ENCODE measurements around the gene PLEKHA3. TPM values are rescaled to one million over a fixed set of nuclear protein-coding genes. Genes with fewer than 3 reads are reported as not detected.

Gene PLEKHA3
- total RNA-seq, 1 experiment from 2014 or later = 30.5 TPM

DNA sequence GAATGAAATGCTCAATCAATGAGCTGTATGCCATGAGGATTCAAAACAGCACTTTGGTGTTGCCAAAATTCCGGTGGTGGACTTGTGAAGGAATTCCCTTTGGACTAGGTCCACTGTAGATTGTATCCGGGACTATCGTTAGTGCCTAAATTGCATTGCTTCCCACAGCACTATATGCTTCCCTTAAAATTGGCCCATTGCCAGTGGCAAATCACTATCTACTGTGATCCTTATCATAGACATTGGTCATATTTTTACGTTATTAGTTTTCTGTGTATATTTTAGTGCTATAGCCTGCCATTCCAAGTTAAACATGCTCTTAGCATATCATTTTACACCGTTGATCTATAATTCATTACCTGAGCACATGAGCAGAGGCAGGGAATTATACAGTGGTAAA lies 27.4 kb upstream of the PLEKHA3 start:
- POLR2A ChIA-PET = no interaction called here
- CTCF ChIA-PET = no interaction called here
- no peaks in the 10 kb centered on the region for H3K9me3 ChIP-seq (ENCODE audit: control insufficient read depth, insufficient read depth, low read depth, low read length)
- TF ChIP-seq, protein P1, sequence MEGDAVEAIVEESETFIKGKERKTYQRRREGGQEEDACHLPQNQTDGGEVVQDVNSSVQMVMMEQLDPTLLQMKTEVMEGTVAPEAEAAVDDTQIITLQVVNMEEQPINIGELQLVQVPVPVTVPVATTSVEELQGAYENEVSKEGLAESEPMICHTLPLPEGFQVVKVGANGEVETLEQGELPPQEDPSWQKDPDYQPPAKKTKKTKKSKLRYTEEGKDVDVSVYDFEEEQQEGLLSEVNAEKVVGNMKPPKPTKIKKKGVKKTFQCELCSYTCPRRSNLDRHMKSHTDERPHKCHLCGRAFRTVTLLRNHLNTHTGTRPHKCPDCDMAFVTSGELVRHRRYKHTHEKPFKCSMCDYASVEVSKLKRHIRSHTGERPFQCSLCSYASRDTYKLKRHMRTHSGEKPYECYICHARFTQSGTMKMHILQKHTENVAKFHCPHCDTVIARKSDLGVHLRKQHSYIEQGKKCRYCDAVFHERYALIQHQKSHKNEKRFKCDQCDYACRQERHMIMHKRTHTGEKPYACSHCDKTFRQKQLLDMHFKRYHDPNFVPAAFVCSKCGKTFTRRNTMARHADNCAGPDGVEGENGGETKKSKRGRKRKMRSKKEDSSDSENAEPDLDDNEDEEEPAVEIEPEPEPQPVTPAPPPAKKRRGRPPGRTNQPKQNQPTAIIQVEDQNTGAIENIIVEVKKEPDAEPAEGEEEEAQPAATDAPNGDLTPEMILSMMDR (IDR thresholded peaks at IDR 0.05) = no peak
- TF ChIP-seq SIN3A (IDR thresholded peaks at IDR 0.05; ENCODE audit: borderline replicate concordance, insufficient read depth, low read depth, low read length) (no peak), POLR2AphosphoS5 (IDR thresholded peaks at IDR 0.05; ENCODE audit: low read depth, low read length) (no peak), TCF7L2 (IDR thresholded peaks at IDR 0.05; ENCODE audit: low read depth, low read length) (no peak)
- TF ChIP-seq, protein P2, sequence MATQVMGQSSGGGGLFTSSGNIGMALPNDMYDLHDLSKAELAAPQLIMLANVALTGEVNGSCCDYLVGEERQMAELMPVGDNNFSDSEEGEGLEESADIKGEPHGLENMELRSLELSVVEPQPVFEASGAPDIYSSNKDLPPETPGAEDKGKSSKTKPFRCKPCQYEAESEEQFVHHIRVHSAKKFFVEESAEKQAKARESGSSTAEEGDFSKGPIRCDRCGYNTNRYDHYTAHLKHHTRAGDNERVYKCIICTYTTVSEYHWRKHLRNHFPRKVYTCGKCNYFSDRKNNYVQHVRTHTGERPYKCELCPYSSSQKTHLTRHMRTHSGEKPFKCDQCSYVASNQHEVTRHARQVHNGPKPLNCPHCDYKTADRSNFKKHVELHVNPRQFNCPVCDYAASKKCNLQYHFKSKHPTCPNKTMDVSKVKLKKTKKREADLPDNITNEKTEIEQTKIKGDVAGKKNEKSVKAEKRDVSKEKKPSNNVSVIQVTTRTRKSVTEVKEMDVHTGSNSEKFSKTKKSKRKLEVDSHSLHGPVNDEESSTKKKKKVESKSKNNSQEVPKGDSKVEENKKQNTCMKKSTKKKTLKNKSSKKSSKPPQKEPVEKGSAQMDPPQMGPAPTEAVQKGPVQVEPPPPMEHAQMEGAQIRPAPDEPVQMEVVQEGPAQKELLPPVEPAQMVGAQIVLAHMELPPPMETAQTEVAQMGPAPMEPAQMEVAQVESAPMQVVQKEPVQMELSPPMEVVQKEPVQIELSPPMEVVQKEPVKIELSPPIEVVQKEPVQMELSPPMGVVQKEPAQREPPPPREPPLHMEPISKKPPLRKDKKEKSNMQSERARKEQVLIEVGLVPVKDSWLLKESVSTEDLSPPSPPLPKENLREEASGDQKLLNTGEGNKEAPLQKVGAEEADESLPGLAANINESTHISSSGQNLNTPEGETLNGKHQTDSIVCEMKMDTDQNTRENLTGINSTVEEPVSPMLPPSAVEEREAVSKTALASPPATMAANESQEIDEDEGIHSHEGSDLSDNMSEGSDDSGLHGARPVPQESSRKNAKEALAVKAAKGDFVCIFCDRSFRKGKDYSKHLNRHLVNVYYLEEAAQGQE (IDR thresholded peaks at IDR 0.05; ENCODE audit: insufficient read depth in 1 of 2, low read depth in 2 of 2, low read length in 1 of 2) = no peak
- no peaks in the 10 kb centered on the region for H3K27me3 ChIP-seq (ENCODE audit: control insufficient read depth, insufficient read depth, low read length)
- in situ Hi-C loops (cut with HindIII; ENCODE audit: low pct_unique_long_range_greater_than_20kb, low sequenced_read_pairs) (no loop called here), intact Hi-C loops (cut with micrococcal nuclease; ENCODE audit: unreplicated experiment) (no loop called here)
- no peak for ATAC-seq
- H3K36me3 ChIP-seq (ENCODE audit: control insufficient read depth, insufficient read depth, low read length) = peaks cover 7% of the 10 kb centered on the region
- peaks cover 9% of the 10 kb centered on the region; the same call in 1 of the 2 replicates for H3K4me1 ChIP-seq (ENCODE audit: control insufficient read depth, insufficient read depth, low read length)
- no peak for DNase-seq (ENCODE audit: low read depth, low spot score)
- no peak overlapping the region for H3K4me3 ChIP-seq (ENCODE audit: low read depth in 2 of 2, low read length in 2 of 2)
- BruUV-seq (replicated peaks) = no TSS peak
- no peak overlapping the region for H3K27ac ChIP-seq (ENCODE audit: low read length)

DNA sequence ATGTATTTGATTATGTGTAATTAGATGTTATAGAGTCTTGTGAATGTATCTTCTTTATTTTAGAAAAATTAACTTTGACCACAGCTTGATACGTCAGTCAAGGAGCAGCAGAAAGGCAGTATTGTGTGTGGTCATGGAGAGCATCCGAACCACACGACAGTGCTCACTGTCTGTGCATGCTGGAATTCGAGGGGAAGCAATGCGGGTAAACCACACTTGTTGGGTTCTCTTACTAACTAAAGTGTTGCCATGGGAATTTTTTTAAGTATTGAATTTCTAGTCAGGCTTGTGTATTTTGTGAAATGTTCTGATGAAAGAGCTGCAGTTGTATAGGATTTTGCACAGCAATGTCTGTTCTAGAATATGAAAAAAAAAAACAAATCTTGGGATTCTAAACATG lies 24.3 kb upstream of the PLEKHA3 start:
- in situ Hi-C loops (cut with HindIII; ENCODE audit: low pct_unique_long_range_greater_than_20kb, low sequenced_read_pairs) = no loop called here
- H3K4me1 ChIP-seq (ENCODE audit: control insufficient read depth, insufficient read depth, low read length) = no peaks in the 10 kb centered on the region; the same call in 1 of the 2 replicates
- H3K27me3 ChIP-seq (ENCODE audit: control insufficient read depth, insufficient read depth, low read length) = no peaks in the 10 kb centered on the region
- no peak overlapping the region for H3K27ac ChIP-seq (ENCODE audit: low read length)
- POLR2A ChIA-PET = no interaction called here
- intact Hi-C loops (cut with micrococcal nuclease; ENCODE audit: unreplicated experiment) = no loop called here
- CTCF ChIA-PET = no interaction called here
- no peak overlapping the region for H3K4me3 ChIP-seq (ENCODE audit: low read depth in 2 of 2, low read length in 2 of 2)
- TF ChIP-seq POLR2AphosphoS5 (IDR thresholded peaks at IDR 0.05; ENCODE audit: low read depth, low read length) (no peak), SIN3A (IDR thresholded peaks at IDR 0.05; ENCODE audit: borderline replicate concordance, insufficient read depth, low read depth, low read length) (no peak), TCF7L2 (IDR thresholded peaks at IDR 0.05; ENCODE audit: low read depth, low read length) (no peak)
- TF ChIP-seq, protein P2 (IDR thresholded peaks at IDR 0.05; ENCODE audit: insufficient read depth in 1 of 2, low read depth in 2 of 2, low read length in 1 of 2) = no peak
- TF ChIP-seq, protein P1 (IDR thresholded peaks at IDR 0.05) = no peak
- ATAC-seq = no peak
- H3K36me3 ChIP-seq (ENCODE audit: control insufficient read depth, insufficient read depth, low read length) = no peaks in the 10 kb centered on the region
- no peak for DNase-seq (ENCODE audit: low read depth, low spot score)
- no peaks in the 10 kb centered on the region for H3K9me3 ChIP-seq (ENCODE audit: control insufficient read depth, insufficient read depth, low read depth, low read length)
- BruUV-seq (replicated peaks) = no TSS peak
